ENCODE results near the gene KLHDC1.

DNA sequence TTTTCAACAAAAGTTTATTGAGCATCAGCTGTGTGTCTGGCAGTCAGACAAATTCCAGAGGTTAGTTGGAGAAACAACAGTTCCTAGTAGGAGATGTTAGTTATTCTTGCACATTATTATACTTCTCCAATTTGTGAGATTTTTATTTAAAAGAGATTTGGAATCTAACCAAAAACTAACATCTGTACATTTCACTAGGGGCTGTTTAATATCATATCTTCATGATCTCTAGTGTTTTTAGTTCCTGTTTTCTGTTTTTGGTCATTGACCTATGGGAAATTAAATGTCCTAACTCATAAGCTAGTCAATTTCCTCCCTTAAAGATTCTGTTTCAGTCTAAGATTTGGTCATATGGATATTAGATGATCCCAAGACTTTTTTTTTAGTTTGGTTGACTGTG is 40.9 kb downstream of the KLHDC1 start:
- TF ChIP-seq, protein P1, sequence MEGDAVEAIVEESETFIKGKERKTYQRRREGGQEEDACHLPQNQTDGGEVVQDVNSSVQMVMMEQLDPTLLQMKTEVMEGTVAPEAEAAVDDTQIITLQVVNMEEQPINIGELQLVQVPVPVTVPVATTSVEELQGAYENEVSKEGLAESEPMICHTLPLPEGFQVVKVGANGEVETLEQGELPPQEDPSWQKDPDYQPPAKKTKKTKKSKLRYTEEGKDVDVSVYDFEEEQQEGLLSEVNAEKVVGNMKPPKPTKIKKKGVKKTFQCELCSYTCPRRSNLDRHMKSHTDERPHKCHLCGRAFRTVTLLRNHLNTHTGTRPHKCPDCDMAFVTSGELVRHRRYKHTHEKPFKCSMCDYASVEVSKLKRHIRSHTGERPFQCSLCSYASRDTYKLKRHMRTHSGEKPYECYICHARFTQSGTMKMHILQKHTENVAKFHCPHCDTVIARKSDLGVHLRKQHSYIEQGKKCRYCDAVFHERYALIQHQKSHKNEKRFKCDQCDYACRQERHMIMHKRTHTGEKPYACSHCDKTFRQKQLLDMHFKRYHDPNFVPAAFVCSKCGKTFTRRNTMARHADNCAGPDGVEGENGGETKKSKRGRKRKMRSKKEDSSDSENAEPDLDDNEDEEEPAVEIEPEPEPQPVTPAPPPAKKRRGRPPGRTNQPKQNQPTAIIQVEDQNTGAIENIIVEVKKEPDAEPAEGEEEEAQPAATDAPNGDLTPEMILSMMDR (IDR thresholded peaks at IDR 0.05) = no peak
- no peak for TF ChIP-seq EZH2phosphoT487 (IDR thresholded peaks at IDR 0.05)
